Nasal cavity respiratory epithelium epithelial cell of viscerocranial mucosa (primary cell): Measurements from ENCODE around the gene PDE1C. TPM values are rescaled to one million over a fixed set of nuclear protein-coding genes. Genes with fewer than 3 reads are reported as not detected.

Experiments used
- total RNA-seq: library from RNA; depleted of rRNA; stranded (reverse); fragments of >200 nt; gene quantifications from 2 replicates; pipeline ENCODE4 v1.2.3, GENCODE V29; 2014

Gene PDE1C
- under 0.01 and 0.07 TPM in 2 replicates for total RNA-seq

GRCh38 chr7:32070406-32071360, at the start of gene PDE1C:
TSS of gene PDE1C (minus strand) at chr7:32070407.

